ENCODE results near the gene PLCB4. TPM values are rescaled to one million over a fixed set of nuclear protein-coding genes. Genes with fewer than 3 reads are reported as not detected.

Gene PLCB4
- polyA plus RNA-seq, 1 experiment = 18.6 TPM

DNA sequence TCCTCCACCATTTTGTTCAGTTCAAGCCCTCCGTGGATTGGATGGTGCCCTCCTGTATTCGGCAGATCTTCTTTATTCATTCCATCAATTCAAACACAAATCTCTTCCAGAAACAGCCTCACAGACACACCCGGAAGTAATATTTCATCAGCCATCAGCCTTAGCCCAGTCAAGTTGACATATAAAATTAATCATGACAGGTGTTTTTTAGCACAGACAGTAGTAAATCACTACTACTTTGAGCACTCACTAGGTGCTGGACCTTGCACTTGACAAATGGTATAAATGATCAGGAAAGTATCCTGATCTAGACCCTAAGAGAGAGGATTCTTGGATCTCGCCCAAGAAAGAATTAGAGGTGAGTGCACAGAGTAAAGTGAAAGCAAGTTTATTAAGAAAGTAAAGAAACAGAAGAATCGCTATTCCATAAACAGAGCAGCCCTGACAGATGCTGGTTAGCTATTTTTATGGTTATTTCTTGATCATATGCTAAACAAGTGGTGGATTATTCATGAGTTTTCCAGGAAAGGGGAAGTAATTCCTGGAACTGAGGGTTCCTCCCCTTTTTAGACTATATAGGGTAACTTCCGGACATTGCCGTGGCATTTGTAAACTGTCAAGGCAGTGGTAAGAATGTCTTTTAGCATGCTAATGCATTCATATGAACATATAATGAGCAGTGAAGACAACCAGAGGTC, 250.9 kb downstream of the PLCB4 start:
- CTCF ChIA-PET = interaction anchor here (1.2 kb wide), 2 partner anchors 248 to 466 kb away, joined by 3 read pairs; no protein-coding TSS in a partner anchor
- no peaks in the 10 kb centered on the region for H3K27me3 ChIP-seq (ENCODE audit: control insufficient read depth, insufficient read depth, low read length)
- no peak for DNase-seq (ENCODE audit: low read depth, low spot score)

DNA sequence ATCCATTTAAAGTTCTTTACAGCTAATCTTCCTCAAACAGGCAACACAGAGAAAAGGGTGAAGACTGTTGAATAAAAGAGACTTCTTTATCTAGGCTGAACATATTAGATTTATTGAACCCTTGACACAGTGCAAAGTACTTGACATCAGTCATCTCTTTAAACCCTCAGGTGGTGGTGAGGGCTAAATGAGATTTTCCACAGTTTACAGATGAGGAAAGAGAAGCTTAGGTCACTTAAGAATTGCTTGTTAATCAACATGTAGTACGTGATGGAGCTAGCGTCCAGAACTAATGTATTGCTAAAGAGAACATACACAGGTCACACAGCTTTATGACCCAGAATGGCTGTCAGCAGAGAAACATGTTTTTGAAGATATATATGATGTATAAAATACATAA, 252.1 kb downstream of the PLCB4 start:
- Histone ChIP-seq H3K27me3 (ENCODE audit: control insufficient read depth, insufficient read depth, low read length) (no peaks in the 10 kb centered on the region), H3K4me3 (ENCODE audit: low read depth, low read length) (no peak overlapping the region), H3K27ac (ENCODE audit: low read depth, low read length) (no peak overlapping the region), H3K9me3 (ENCODE audit: control insufficient read depth, insufficient read depth, low read length) (no peaks in the 10 kb centered on the region)
- no peak for DNase-seq (ENCODE audit: low read depth, low spot score)
- no peak for TF ChIP-seq CTCF (IDR thresholded peaks at IDR 0.05; ENCODE audit: low read depth, low read length)
- POLR2A ChIA-PET = no interaction called here
- CTCF ChIA-PET = interaction anchor here (0.6 to 1.2 kb wide), 3 partner anchors 14 to 467 kb away, joined by 3 to 5 read pairs (median 3); no protein-coding TSS in a partner anchor

More for the DNA sequence above, 250.9 kb downstream of the PLCB4 start:
- POLR2A ChIA-PET = no interaction called here
- no peak for TF ChIP-seq CTCF (IDR thresholded peaks at IDR 0.05; ENCODE audit: low read depth, low read length)
- H3K9me3 ChIP-seq (ENCODE audit: control insufficient read depth, insufficient read depth, low read length) = no peaks in the 10 kb centered on the region
- H3K27ac ChIP-seq (ENCODE audit: low read depth, low read length) = peak overlapping the region; percentile 21
- no peak overlapping the region for H3K4me3 ChIP-seq (ENCODE audit: low read depth, low read length)

- no peak for DNase-seq (ENCODE audit: low read depth, low spot score)
- H3K27ac ChIP-seq (ENCODE audit: low read depth, low read length) = no peak overlapping the region
- no peak for TF ChIP-seq CTCF (IDR thresholded peaks at IDR 0.05; ENCODE audit: low read depth, low read length)
- no peaks in the 10 kb centered on the region for H3K9me3 ChIP-seq (ENCODE audit: control insufficient read depth, insufficient read depth, low read length)
- ChIA-PET CTCF (no interaction called here), POLR2A (no interaction called here)
- H3K4me3 ChIP-seq (ENCODE audit: low read depth, low read length) = no peak overlapping the region
- no peaks in the 10 kb centered on the region for H3K27me3 ChIP-seq (ENCODE audit: control insufficient read depth, insufficient read depth, low read length)
These were observed 253.8 kb downstream of the PLCB4 start for GRCh38 chr20:9322661-9323060.

DNA sequence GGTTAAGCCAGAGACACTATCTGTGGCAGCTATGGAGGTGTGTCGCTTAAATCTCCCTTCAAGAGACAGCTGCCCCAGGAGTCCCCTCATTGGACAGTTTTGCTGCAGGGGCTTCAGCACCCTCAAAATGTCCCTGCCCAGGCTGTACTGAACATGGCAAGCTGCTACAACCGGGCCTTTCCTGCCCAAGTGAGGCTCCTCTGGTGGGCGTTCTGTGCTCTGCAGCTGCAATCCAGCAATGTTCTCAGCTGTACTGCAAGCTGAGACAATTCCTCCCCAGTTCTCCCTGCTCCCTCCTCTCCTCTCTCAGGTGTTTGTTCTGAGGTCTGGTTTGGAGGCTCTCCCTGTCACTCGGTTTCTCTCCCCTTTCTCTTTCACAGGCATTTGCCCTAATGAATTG, 254.7 kb downstream of the PLCB4 start:
- DNase-seq (ENCODE audit: low read depth, low spot score) = no peak
- CTCF ChIA-PET = interaction anchor here (0.6 to 1.2 kb wide), 3 partner anchors 10 to 1269 kb away, joined by 3 to 4 read pairs (median 3); no protein-coding TSS in a partner anchor
- H3K27ac ChIP-seq (ENCODE audit: low read depth, low read length) = no peak overlapping the region
- peak; percentile 55 for TF ChIP-seq CTCF (IDR thresholded peaks at IDR 0.05; ENCODE audit: low read depth, low read length)
- no peaks in the 10 kb centered on the region for H3K9me3 ChIP-seq (ENCODE audit: control insufficient read depth, insufficient read depth, low read length)
- POLR2A ChIA-PET = no interaction called here
- no peaks in the 10 kb centered on the region for H3K27me3 ChIP-seq (ENCODE audit: control insufficient read depth, insufficient read depth, low read length)
- no peak overlapping the region for H3K4me3 ChIP-seq (ENCODE audit: low read depth, low read length)

GRCh38 chr20:9329355-9330101, 260.6 kb downstream of the PLCB4 start:
- POLR2A ChIA-PET = no interaction called here
- DNase-seq (ENCODE audit: low read depth, low spot score) = no peak
- H3K9me3 ChIP-seq (ENCODE audit: control insufficient read depth, insufficient read depth, low read length) = no peaks in the 10 kb centered on the region
- no peak overlapping the region for H3K27ac ChIP-seq (ENCODE audit: low read depth, low read length)
- CTCF ChIA-PET = no interaction called here
- TF ChIP-seq CTCF (IDR thresholded peaks at IDR 0.05; ENCODE audit: low read depth, low read length) = no peak
- H3K27me3 ChIP-seq (ENCODE audit: control insufficient read depth, insufficient read depth, low read length) = no peaks in the 10 kb centered on the region
- no peak overlapping the region for H3K4me3 ChIP-seq (ENCODE audit: low read depth, low read length)

Measured in AG04450 (cell line).